ENCODE measurements around the gene CLUH.

- TF ChIP-seq CTCF (IDR thresholded peaks at IDR 0.05) (no peak), POLR2A (IDR thresholded peaks at IDR 0.05) (no peak), EP300 (IDR thresholded peaks at IDR 0.05) (no peak)
Measured at GRCh38 chr17:2644971-2645370, 66.6 kb downstream of the CLUH start.
